ENCODE measurements around the gene MATN4.

MATN4 gene

GRCh38 chr20:45328451-45328850 lies 20.4 kb upstream of the MATN4 start:
- Histone ChIP-seq H2AFZ (ENCODE audit: low read depth, low read length) (no peak overlapping the region), H3K4me1 (ENCODE audit: insufficient read depth, low read length) (no peaks in the 10 kb centered on the region), H3K9me3 (ENCODE audit: insufficient read depth, low read length, severe bottlenecking) (no peaks in the 10 kb centered on the region), H3K9ac (ENCODE audit: low read depth, low read length) (no peak overlapping the region), H3K36me3 (ENCODE audit: insufficient read depth, low read length) (no peaks in the 10 kb centered on the region), H3K27ac (ENCODE audit: low read length) (no peak overlapping the region), H3K4me2 (ENCODE audit: insufficient read depth, low read length) (no peak overlapping the region), H3K27me3 (ENCODE audit: insufficient read depth, low read length, poor library complexity) (peaks cover 4% of the 10 kb centered on the region), H3K79me2 (ENCODE audit: insufficient read depth, low read length) (no peaks in the 10 kb centered on the region), H4K20me1 (ENCODE audit: insufficient read depth, low read length) (no peaks in the 10 kb centered on the region), H3K4me3 (ENCODE audit: low read depth in 1 of 2, low read length in 2 of 2) (no peak overlapping the region)
- TF ChIP-seq CTCF (IDR thresholded peaks at IDR 0.05; ENCODE audit: borderline replicate concordance, extremely low read depth, low read length, poor library complexity, severe bottlenecking) (no peak), EZH2 (IDR thresholded peaks at IDR 0.05; ENCODE audit: borderline replicate concordance, low read depth, low read length, severe bottlenecking) (no peak)
- DNase-seq = no peak
- ATAC-seq (ENCODE audit: insufficient read depth, low read depth) = no peak

- H3K4me2 ChIP-seq (ENCODE audit: insufficient read depth, low read length) = no peak overlapping the region
- ATAC-seq (ENCODE audit: insufficient read depth, low read depth) = no peak
Observed at GRCh38 chr20:45325371-45325770, 17.3 kb upstream of the MATN4 start.

DNA sequence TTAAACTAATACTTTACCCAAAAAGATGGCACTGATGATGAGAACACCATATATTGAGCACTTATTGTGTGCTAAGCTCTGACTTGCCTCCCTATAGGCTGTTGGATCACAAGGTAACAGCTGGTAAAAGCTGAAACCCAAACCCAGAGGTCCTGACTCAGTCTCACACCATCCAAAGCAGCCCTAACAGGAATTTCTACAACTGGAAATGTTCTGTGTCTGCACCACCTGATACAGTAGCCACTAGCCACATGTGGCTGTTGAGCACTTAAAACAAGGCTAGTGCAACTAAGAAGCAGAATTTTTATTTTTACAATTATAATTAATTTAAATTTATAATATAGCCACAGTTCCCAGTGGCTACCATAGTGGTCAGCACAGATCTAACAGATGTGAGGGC lies 15.6 kb upstream of the MATN4 start:
- H3K9me3 ChIP-seq (ENCODE audit: insufficient read depth, low read length, severe bottlenecking) = no peaks in the 10 kb centered on the region
- TF ChIP-seq CTCF (IDR thresholded peaks at IDR 0.05; ENCODE audit: borderline replicate concordance, extremely low read depth, low read length, poor library complexity, severe bottlenecking) (no peak), EZH2 (IDR thresholded peaks at IDR 0.05; ENCODE audit: borderline replicate concordance, low read depth, low read length, severe bottlenecking) (no peak)
- no peak overlapping the region for H3K4me3 ChIP-seq (ENCODE audit: low read depth in 1 of 2, low read length in 2 of 2)
- no peaks in the 10 kb centered on the region for H3K36me3 ChIP-seq (ENCODE audit: insufficient read depth, low read length)
- H3K27me3 ChIP-seq (ENCODE audit: insufficient read depth, low read length, poor library complexity) = peaks cover 4% of the 10 kb centered on the region
- no peaks in the 10 kb centered on the region for H3K79me2 ChIP-seq (ENCODE audit: insufficient read depth, low read length)
- ATAC-seq (ENCODE audit: insufficient read depth, low read depth) (no peak), DNase-seq (no peak)
- H3K4me1 ChIP-seq (ENCODE audit: insufficient read depth, low read length) = peaks cover 26% of the 10 kb centered on the region
- H3K4me2 ChIP-seq (ENCODE audit: insufficient read depth, low read length) = no peak overlapping the region
- no peaks in the 10 kb centered on the region for H4K20me1 ChIP-seq (ENCODE audit: insufficient read depth, low read length)
- no peak overlapping the region for H3K27ac ChIP-seq (ENCODE audit: low read length)
- H3K9ac ChIP-seq (ENCODE audit: low read depth, low read length) = no peak overlapping the region
- no peak overlapping the region for H2AFZ ChIP-seq (ENCODE audit: low read depth, low read length)

More at GRCh38 chr20:45325371-45325770, 17.3 kb upstream of the MATN4 start:
- DNase-seq = no peak
- Histone ChIP-seq H3K4me1 (ENCODE audit: insufficient read depth, low read length) (peaks cover 9% of the 10 kb centered on the region), H3K4me3 (ENCODE audit: low read depth in 1 of 2, low read length in 2 of 2) (no peak overlapping the region), H3K36me3 (ENCODE audit: insufficient read depth, low read length) (no peaks in the 10 kb centered on the region), H3K9ac (ENCODE audit: low read depth, low read length) (no peak overlapping the region), H3K9me3 (ENCODE audit: insufficient read depth, low read length, severe bottlenecking) (no peaks in the 10 kb centered on the region), H2AFZ (ENCODE audit: low read depth, low read length) (no peak overlapping the region), H4K20me1 (ENCODE audit: insufficient read depth, low read length) (no peaks in the 10 kb centered on the region), H3K79me2 (ENCODE audit: insufficient read depth, low read length) (no peaks in the 10 kb centered on the region), H3K27ac (ENCODE audit: low read length) (no peak overlapping the region), H3K27me3 (ENCODE audit: insufficient read depth, low read length, poor library complexity) (peaks cover 4% of the 10 kb centered on the region)
- no peak for TF ChIP-seq EZH2 (IDR thresholded peaks at IDR 0.05; ENCODE audit: borderline replicate concordance, low read depth, low read length, severe bottlenecking)
- no peak for TF ChIP-seq CTCF (IDR thresholded peaks at IDR 0.05; ENCODE audit: borderline replicate concordance, extremely low read depth, low read length, poor library complexity, severe bottlenecking)

- Histone ChIP-seq H2AFZ (ENCODE audit: low read depth, low read length) (no peak overlapping the region), H3K79me2 (ENCODE audit: insufficient read depth, low read length) (no peaks in the 10 kb centered on the region), H3K27me3 (ENCODE audit: insufficient read depth, low read length, poor library complexity) (peaks cover 4% of the 10 kb centered on the region), H4K20me1 (ENCODE audit: insufficient read depth, low read length) (no peaks in the 10 kb centered on the region), H3K9me3 (ENCODE audit: insufficient read depth, low read length, severe bottlenecking) (no peaks in the 10 kb centered on the region), H3K4me1 (ENCODE audit: insufficient read depth, low read length) (peaks cover 33% of the 10 kb centered on the region), H3K4me2 (ENCODE audit: insufficient read depth, low read length) (no peak overlapping the region), H3K4me3 (ENCODE audit: low read depth in 1 of 2, low read length in 2 of 2) (no peak overlapping the region), H3K9ac (ENCODE audit: low read depth, low read length) (no peak overlapping the region), H3K36me3 (ENCODE audit: insufficient read depth, low read length) (no peaks in the 10 kb centered on the region), H3K27ac (ENCODE audit: low read length) (no peak overlapping the region)
- TF ChIP-seq CTCF (IDR thresholded peaks at IDR 0.05; ENCODE audit: borderline replicate concordance, extremely low read depth, low read length, poor library complexity, severe bottlenecking) (no peak), EZH2 (IDR thresholded peaks at IDR 0.05; ENCODE audit: borderline replicate concordance, low read depth, low read length, severe bottlenecking) (no peak)
- ATAC-seq (ENCODE audit: insufficient read depth, low read depth) (no peak), DNase-seq (no peak)
Observed at GRCh38 chr20:45322952-45323383, 14.9 kb upstream of the MATN4 start.
